GM18519 (cell line): ENCODE measurements around the gene NMUR1.

ENCODE experiments used
- ATAC-seq: cut with Tn5 transposase; IDR thresholded peaks from one replicate; pipeline ENCODE4 v1.9.1; 2021; ENCODE audit warnings: mild to moderate bottlenecking, moderate library complexity; ENCODE audit not compliant: unreplicated experiment, low FRiP score

Gene NMUR1

GRCh38 chr2:231527955-231528635 is 2.1 kb downstream of the NMUR1 start:
- ATAC-seq: no peak

DNA sequence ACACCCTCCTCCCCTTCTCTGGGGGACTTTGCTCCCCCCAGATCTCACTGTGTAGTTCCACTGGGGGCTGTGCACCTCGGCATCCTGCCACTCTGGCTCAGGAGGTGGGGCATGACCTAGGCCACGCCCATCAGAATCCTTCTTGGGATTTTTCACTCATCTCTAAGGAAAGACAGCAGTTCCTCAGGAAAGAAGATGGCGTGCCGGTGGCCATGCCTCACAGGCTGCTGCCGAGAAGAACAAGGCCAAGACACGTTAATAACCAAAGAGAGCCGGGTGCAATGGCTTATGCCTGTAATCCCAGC is 3.2 kb downstream of the NMUR1 start:
- no peak for ATAC-seq

- no peak for ATAC-seq
Measured at GRCh38 chr2:231526341-231527090, 3.7 kb downstream of the NMUR1 start.

DNA sequence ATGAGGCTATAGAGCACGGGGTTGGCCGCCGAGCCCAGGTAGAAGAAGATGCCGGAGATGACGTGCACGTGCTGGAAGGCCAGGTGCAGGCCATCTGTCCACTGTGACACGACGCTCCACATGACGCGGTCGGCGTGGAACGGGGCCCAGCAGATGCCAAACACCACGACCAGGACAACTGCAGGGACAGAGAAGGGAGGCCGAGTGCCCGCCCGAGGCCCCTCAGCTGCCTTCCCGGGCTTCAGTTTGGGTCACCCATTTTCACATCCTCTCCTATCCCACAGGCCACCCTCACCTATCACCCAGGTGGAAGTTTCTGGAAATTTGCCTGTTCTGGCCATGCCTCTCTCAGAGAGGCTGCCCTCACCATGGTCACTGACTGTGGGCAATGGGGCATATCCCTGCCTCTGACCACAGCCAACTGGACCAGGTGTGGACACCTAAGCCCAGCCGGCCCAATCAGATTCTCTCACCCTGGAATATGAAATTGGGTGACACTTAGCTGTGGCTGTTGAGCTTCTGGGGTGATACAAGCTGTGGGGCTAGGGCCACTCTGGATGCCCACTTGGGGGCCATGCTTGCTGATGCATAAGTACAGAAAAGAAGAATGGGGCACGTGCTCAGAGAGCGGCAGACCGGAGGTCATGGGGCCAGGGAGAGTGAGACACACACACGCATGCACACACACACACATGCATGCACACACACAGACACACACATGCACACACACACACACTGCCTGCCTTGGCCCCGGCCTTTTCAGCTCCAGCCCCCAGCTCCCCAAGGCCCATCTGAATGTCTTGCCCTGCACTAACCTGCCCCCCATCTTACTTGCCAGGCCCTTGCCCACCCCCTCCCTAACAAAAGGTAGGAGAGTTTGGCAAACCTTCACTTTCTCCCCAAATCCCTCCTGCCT is 4.7 kb downstream of the NMUR1 start:
- no peak for ATAC-seq

DNA sequence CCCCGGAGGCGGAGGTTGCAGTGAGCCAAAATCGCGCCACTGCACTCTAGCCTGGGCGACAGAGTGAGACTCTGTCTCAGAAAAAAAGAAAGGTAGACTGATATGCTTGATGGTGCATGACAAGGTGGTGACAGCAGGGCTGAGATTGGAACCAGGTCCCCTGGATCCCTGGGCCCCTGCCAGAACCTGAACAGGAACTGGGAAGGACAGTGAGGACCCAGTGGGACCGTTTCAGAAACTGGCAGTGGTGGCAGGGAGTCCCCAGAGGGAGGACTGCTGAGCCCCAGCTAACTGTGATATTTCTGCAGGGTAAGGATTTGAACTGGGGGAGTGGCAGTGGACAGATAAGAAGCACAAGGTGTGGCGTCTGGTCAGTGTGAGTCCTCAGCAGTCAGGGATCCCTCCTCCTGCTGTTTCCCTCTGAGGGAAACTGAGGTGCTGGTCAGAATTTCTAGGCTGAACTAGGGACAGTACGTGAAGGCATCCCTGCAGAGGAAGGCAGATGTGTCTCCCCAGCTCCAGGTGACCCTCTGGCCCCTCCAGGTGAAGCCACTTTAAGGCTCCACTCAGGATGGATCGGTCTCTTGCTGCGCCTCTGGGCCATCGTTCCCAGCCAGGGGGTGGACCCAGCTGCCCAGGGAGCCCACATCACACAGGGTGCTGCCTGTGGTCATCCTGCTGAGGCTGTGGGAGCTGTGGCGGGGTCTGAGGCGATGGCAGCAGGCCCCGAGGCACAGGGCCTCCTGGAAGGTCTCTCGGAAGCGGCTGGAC is 5.6 kb downstream of the NMUR1 start:
- ATAC-seq: no peak

DNA sequence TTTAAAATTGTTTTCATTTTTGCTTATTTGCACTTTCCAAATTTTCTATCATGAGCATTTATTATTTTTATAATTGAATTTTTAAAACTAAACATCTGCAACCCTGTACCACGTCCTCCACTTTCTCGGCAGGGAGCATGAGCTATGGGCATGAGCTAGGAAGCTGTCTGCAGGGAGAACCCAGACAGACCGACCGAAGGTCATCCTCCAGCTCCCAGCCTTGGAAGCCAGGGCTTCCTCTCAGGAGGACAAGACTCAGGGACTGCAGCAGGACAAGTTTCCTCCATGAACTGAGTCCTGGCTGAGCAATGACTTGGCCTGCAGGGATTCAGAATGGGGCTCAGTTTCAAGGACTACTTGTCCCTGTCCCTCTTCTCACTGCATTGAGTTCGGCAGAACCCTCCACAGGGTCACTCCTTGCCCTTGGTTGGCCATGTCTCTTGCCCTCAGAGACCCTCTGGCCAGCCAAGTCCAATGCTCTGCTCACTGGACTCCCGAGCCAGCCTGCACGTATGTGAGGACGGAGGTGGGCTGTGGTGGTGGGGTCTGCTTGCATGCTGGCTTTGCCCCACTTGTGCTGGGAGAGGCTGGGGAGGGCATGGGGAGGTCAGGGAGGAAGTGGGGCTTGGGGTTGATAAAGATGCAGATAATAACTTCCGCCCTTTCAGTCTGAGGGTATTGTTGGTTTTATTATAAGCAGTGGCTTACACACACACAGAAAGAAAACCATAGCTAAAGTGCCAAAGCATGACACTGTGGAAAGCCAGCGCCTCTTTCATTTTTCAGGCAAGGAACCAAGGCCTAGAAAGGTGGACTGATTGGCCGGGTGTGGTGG is 6.6 kb downstream of the NMUR1 start:
- no peak for ATAC-seq

DNA sequence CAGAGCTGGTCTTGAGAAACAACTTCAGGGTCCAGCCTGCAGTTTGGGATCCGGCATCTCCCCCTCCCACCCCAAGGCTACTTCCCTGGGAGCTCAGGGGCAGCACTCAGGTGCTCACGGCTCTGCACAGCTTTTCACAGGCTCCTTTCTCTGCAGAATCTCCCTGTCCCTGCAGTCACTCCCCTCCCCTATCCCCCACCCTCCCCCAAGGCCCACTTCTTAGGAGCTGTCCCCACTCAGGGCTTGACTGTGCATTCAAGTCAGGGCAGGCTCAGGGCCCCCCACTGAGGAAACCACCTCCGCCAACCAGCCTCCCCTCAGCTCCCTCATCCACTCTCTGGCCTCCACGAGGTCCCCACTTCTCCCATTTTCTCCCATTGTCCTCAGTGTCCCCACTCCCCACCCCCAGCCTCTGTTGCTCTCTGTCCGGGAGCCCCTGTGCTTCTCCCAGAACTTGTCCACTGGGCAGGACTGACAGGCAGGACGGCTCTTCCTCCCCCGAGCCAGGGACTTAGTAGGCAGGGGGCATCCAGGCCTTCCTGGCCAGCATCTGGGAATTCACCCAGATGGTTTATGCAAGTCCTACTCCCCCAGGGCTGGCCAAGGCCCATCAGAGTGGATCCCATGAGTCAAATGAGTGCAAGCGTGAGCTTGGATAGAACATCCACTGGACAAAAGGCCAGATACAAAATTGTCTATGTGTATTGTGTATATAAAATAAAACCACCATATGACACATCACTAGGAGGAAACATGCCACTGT is 7.6 kb downstream of the NMUR1 start:
- ATAC-seq: no peak

DNA sequence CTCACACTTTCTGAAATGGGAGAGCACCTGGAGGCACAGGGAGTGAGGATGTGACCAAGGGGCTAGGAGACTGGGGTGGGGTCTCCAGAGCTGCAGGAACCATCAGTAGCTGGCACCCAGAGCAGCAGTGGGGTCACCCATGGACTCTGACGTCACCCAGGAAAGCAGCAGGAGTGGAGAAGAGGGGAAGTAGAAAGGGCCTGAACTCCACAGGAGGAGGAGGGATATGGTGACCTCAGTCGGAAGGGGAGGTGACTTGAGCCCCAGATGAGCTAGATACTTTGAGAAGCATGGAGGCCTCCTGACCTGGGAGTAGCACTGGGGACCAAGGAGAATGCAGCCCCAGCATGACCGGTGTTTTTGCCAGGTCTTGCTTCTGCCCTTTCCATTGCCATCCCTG is 8.8 kb downstream of the NMUR1 start:
- no peak for ATAC-seq

- no peak for ATAC-seq
Measured at GRCh38 chr2:231519975-231520555, 10.2 kb downstream of the NMUR1 start.

DNA sequence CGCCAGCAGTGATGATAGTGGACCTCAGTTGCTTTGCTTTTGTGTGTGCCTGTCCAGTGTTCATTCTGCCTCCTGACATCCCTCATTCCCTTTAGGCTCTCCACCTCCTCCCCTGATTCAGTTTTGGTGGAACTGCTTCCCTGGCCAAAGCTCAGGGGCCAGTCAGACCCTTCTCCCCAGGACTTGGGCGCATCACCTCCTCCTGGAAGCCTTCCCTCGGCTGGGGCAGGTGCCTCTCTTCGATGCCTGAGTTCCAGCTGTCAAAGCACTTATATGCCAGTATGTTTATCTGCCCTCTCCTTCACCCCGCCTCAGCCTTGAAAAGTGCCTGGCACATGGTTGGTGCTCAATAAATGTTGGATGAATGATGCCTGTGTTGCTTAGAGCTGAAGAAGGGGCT is 11.5 kb downstream of the NMUR1 start:
- no peak for ATAC-seq

GRCh38 chr2:231515603-231516002 is 14.6 kb downstream of the NMUR1 start:
- ATAC-seq: no peak

DNA sequence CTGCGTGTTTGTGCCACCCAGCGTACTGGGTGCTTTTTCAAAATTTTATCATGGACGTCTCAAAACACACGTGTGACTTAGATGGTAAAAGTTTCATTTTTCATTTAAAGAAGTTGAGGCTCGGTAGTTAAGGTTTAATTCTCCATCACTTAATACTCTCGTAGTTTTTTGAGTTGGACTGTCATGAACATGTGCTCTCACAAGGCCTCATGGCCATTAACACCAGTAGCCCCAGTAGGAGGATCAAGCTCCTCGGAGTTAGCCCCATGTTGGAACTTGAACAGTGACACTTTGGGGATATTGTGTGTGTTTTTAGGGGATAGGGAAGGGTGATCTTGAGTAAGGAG is 15.3 kb downstream of the NMUR1 start:
- ATAC-seq: no peak

GRCh38 chr2:231514225-231514950 is 15.9 kb downstream of the NMUR1 start:
- ATAC-seq: peak; percentile 89

GRCh38 chr2:231513746-231514224 is 16.5 kb downstream of the NMUR1 start:
- ATAC-seq: no peak

- no peak for ATAC-seq
Measured at GRCh38 chr2:231512222-231512621, 18.0 kb downstream of the NMUR1 start.

DNA sequence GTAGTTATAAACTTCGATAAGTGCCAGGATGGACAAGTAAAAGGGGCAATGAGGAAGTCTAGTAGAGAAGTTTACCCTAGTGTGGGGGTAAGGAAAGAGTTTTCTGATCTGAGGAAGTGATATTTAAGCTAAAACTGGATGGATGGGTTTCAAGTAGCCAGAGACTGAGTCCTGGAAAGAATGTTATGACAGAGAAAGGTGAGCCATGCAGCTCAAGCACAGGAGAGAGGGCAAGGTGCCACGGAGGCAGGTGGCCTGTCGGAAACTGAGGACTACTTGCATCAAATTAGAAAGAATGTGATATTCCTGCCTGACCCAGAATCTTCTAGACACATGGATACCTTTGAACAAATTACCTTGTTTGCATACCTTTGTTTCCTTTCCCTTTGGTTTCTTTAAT is 26.5 kb downstream of the NMUR1 start:
- ATAC-seq: no peak

DNA sequence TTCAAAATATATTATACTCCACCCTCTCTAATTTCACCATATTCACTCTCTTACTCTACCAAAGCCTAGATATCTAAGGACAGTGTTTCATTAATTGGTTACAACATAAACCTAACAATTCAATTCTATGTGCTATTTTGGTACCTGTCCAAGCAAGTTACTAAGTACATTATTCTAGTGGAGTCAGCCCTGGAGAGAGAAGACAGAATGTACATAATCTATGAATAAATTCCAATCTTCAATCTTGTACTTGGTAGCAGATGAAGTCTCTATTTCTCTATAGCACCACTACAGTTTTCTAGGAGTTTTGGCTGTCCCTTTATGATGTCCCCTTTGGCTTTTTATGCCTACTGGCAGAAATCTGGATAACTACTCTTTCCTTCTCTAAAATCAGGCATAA is 27.6 kb downstream of the NMUR1 start:
- no peak for ATAC-seq

- no peak for ATAC-seq
Measured at GRCh38 chr2:231497651-231498050, 32.6 kb downstream of the NMUR1 start.
